HG02852 (cell line): ENCODE results near the gene SCN5A.

Experiments
- ATAC-seq: cut with Tn5 transposase; IDR thresholded peaks from one replicate; pipeline ENCODE4 v1.9.1; 2021; ENCODE audit warnings: mild to moderate bottlenecking, moderate library complexity; ENCODE audit not compliant: unreplicated experiment

SCN5A gene

DNA sequence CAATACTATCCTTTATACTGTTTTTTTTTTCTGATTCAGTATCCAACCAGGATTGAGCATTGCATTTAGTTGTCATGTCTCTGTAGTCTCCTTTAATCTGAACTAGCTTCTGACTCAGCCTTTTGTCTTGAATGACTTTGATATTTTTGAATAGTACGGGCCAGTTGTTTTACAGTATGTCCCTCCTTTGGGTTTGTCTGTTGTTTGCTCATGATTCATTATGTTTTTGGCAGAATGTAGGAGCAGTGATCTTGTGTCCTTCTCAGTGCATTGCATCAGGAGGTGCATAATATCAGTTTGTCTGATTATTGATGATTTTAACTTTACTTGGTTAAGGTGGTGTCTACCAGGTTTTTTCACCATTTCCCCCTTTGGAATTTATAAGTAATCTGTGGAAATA, 132.8 kb downstream of the SCN5A start:
- no peak for ATAC-seq

DNA sequence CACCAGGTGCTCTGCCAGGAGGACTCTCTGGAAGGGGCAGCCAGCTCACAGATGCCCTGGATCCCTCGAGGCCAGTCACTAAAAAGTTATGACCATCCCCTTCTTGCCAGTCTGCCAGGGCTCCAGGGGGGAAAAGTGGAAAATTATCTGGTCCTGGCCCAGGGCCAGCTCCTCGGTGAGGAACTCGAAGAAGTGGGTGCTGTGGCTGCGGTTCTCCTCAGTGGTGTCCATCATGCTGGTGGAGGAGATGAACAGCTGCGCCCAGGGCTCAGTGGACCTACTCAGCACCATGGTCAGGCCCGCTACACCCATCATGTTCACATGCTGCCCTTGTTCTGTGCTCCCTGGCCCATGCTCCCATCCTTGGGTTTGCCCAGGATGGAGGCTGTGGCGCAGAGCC, 134.1 kb downstream of the SCN5A start:
- no peak for ATAC-seq

DNA sequence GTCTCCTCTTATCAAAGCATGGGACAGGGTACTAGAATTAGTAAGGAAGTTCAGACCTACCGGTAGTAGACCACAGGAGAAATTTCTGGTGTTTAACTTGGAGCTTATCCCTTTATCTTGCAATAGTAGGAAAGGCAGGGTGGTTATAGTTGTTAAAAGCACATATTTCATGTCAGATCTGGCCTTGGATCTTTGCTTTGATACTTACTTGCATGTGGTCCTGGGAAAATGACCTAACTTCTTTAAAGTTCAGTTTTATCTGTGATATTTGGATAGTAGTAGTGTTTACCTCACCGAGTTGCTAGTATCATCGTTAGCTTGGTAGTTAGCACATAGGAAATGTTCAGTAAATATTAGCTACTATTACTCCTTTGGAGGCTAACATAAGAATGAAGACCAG, 137.9 kb downstream of the SCN5A start:
- ATAC-seq, result no peak

DNA sequence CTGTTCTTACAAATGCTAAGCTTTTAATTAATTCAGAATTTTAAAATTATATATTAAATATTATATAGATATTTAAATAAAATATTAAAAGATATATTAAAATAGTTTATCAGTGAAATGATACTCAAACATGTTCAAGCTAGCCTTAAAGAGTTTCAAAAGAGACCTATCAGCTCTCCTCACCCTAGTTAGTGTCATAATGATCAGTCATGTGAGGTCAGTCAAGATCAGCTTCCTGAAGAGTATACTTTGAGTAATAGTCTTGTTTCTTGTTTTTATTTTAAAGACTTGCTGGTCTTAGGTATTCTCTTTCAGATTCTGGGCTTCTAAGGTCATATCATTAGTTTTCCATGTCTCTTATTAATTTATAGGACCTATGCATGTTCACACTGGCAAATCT, 138.9 kb downstream of the SCN5A start:
- ATAC-seq, result no peak

DNA sequence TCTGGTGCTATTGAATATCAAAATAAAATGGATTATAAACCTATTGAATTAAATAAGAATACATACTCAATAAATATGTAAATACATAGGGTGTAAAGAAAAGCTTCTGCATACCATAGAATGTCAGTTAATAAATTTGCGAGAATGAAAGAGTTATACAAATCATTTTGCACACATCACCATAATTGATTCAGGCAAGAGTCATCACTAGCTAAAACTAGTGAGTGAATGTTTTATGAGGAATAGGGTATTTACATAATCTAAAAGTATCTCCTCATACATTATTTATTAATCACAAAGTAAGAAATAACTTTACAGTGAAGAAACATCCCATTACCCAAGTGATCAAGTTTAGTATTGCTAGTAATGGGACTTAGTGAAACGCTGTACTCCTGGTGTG, 139.8 kb downstream of the SCN5A start:
- no peak for ATAC-seq

DNA sequence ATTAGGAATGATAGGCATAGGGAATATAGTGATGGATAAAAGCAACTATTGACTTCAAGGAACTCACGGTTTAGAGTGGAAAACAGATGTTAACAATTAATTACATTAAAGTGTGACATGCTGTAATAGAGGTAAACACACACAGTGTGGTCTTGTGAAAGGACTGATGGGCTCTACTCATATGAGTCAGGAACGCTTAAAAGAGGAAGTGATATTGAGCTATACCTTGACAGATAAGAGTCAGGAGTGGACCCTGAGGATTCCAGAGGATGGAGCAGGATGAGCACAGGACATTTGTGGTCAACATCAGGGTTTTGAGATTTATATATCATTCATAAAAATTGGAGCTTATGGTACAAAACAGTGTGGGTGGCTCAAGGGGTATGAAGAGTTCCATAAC, 142.4 kb downstream of the SCN5A start:
- ATAC-seq, result peak; percentile 97

DNA sequence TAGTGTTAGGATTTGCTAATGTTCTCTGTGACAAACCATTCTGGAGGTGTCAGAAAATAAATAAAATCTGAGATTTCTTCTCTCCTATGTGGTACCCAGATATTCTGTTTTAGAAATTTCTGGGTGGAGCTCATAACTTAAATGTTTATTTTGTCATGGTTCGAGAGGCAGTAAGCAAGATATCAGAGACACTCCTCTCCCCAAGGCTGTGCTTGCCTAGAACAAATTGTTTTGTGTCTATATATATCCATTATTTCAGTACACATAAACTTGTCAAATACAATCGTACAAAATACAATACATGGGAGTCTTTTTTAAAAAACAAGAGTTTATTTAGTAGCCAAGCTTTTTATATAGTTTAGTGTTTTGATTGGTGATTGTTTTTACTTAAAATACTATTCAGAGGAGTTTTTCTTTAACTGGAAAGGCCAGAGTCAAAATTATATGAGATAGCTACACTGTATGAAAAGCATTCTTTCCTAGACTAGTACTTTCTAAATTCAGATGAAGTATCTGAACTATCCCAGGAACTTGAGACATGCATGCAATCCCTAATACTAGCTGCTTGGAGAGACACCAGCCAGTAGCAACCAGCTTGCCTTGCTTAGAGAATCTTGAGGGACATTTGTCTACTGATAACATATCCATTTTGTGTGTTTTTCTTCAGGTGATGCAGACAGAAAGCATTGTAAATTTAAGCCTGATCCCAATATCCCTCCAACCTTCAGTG, 148.6 kb downstream of the SCN5A start:
- ATAC-seq, result no peak
